ENCODE measurements around the gene MRFAP1. TPM values are rescaled to one million over a fixed set of nuclear protein-coding genes. Genes with fewer than 3 reads are reported as not detected.

MRFAP1 gene
- total and polyA plus RNA-seq, 2 of the 4 experiments (the other 2 are of a cell fraction) = 65.4 to 268 TPM

DNA sequence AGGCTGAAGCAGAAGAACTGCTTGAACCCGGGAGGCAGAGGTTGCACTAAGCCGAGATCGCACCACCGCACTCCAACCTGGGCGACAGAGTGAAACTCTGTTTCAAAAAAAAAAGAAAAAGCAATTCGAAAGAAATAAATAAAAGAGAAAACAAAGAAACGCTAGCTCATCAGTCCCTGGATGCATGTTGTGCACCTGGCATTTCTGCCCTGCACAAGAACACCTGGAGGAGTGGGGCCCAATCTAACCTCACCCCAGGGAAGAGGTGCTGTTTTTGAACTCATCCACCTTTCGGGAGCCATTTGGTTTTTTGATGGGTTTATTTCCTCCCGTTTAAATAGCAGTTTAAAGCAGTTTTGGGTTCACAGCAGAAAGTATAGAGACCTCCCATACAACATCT is 5.7 kb upstream of the MRFAP1 start:
- Histone ChIP-seq H3K79me1 (ENCODE audit: low read depth in 1 of 2, low read length in 2 of 2) (no peaks in the 10 kb centered on the region), H3K9me1 (ENCODE audit: insufficient read depth, low read length) (no peaks in the 10 kb centered on the region), H4K20me1 (ENCODE audit: insufficient read depth, low read length) (no peaks in the 10 kb centered on the region), H2AFZ (replicated peaks; ENCODE audit: low read length, poor library complexity) (no peak overlapping the region), H2BK5ac (ENCODE audit: low read depth, low read length, poor library complexity, severe bottlenecking) (no peak overlapping the region), H3K4ac (ENCODE audit: low read depth, low read length) (no peak overlapping the region), H4K5ac (ENCODE audit: low read depth, low read length) (no peak overlapping the region), H3K56ac (ENCODE audit: extremely low read depth, insufficient read depth, low read length) (no peak overlapping the region), H3K9ac (ENCODE audit: low read depth, low read length) (no peak overlapping the region), H3K23ac (ENCODE audit: low read depth, low read length) (no peak overlapping the region), H3K9me3 (ENCODE audit: control insufficient read depth, insufficient read depth, low read length) (no peaks in the 10 kb centered on the region), H2AK9ac (replicated peaks; ENCODE audit: low read depth, low read length, poor library complexity) (no peak overlapping the region), H3K4me3 (ENCODE audit: insufficient read depth, low read depth, low read length) (no peak overlapping the region), H3K4me2 (ENCODE audit: low read depth, low read length) (no peak overlapping the region), H4K8ac (ENCODE audit: low read depth in 2 of 2, low read length in 2 of 2) (no peak overlapping the region), H2BK120ac (ENCODE audit: low read depth, low read length) (no peak overlapping the region), H2BK20ac (ENCODE audit: low read depth, low read length) (no peak overlapping the region), H3K4me1 (ENCODE audit: control insufficient read depth, insufficient read depth, low read length) (peaks cover 4% of the 10 kb centered on the region; the same call in 1 of the 2 replicates), H3K27me3 (ENCODE audit: control insufficient read depth, insufficient read depth, low read length) (no peaks in the 10 kb centered on the region), H2BK15ac (ENCODE audit: low read depth, low read length) (no peak overlapping the region), H3K14ac (replicated peaks; ENCODE audit: low read depth, low read length) (no peak overlapping the region), H3K18ac (ENCODE audit: low read depth, low read length) (no peak overlapping the region), H3K27ac (ENCODE audit: insufficient read depth, low read length) (no peak overlapping the region), H4K91ac (ENCODE audit: insufficient read depth, low read depth, low read length) (no peak overlapping the region), H2AK5ac (ENCODE audit: low read depth, low read length) (no peak overlapping the region), H3K36me3 (ENCODE audit: control insufficient read depth, insufficient read depth, low read length) (no peaks in the 10 kb centered on the region)
- no TSS peak for BruUV-seq (replicated peaks)
- ATAC-seq (ENCODE audit: low read depth) = no peak
- intact Hi-C loops (cut with micrococcal nuclease) (no loop called here), in situ Hi-C loops (cut with MboI; ENCODE audit: low sequenced_read_pairs) (no loop called here), dilution Hi-C loops (cut with HindIII; ENCODE audit: low sequenced_read_pairs, unreplicated experiment) (no loop called here)
- no peak for DNase-seq
- CTCF ChIA-PET = no interaction called here
- TF ChIP-seq FOS (IDR thresholded peaks at IDR 0.05; ENCODE audit: low read depth, low read length) (no peak), SMC3 (IDR thresholded peaks at IDR 0.05; ENCODE audit: low read depth, low read length) (no peak)
- TF ChIP-seq, protein P1, sequence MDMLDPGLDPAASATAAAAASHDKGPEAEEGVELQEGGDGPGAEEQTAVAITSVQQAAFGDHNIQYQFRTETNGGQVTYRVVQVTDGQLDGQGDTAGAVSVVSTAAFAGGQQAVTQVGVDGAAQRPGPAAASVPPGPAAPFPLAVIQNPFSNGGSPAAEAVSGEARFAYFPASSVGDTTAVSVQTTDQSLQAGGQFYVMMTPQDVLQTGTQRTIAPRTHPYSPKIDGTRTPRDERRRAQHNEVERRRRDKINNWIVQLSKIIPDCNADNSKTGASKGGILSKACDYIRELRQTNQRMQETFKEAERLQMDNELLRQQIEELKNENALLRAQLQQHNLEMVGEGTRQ (IDR thresholded peaks at IDR 0.05; ENCODE audit: low read depth, low read length) = no peak
- no CpG with 5 or more reads among the region's 9 CpGs for WGBS, 2 experiments (ENCODE audit: extremely low coverage in 2 of 2, insufficient read length in 1 of 2)
- POLR2A ChIA-PET (ENCODE audit: unreplicated experiment) = no interaction called here
